Ishikawa (cell line): ENCODE results near the gene TGFBR3L.

Source experiments
- CEBPB ChIP-seq: IDR thresholded peaks from 2 replicates; pipeline ENCODE4 v1.6.1; 2012
- CREB1 ChIP-seq: IDR thresholded peaks from 2 replicates; pipeline ENCODE4 v1.6.1; 2012; ENCODE audit warnings: low read depth
- EGR1 ChIP-seq: IDR thresholded peaks from 2 replicates; pipeline ENCODE4 v1.6.1; 2012
- EP300 ChIP-seq: IDR thresholded peaks from 2 replicates; pipeline ENCODE4 v1.6.1; 2012; ENCODE audit warnings: borderline replicate concordance
- FOXM1 ChIP-seq: IDR thresholded peaks from 2 replicates; pipeline ENCODE4 v1.6.1; 2012; ENCODE audit warnings: low read depth, borderline replicate concordance
- MAX ChIP-seq: IDR thresholded peaks from 2 replicates; pipeline ENCODE4 v1.6.1; 2012
- RAD21 ChIP-seq: IDR thresholded peaks from 2 replicates; pipeline ENCODE4 v1.6.1; 2012; ENCODE audit warnings: low read depth
- REST ChIP-seq: IDR thresholded peaks from 2 replicates; pipeline ENCODE4 v1.6.1; 2012; ENCODE audit warnings: low read depth, mild to moderate bottlenecking
- TAF1 ChIP-seq: IDR thresholded peaks from 2 replicates; pipeline ENCODE4 v1.6.1; 2012; ENCODE audit warnings: low read depth, mild to moderate bottlenecking
- TEAD4 ChIP-seq: IDR thresholded peaks from 2 replicates; pipeline ENCODE4 v1.6.1; 2012
- YY1 ChIP-seq: IDR thresholded peaks from 2 replicates; pipeline ENCODE4 v1.6.1; 2012; ENCODE audit warnings: low read depth
- TF ChIP-seq, protein P1 (sequence below): IDR thresholded peaks from 2 replicates; pipeline ENCODE4 v1.6.1; 2012

- TF ChIP-seq CREB1 (no peak), MAX (peak; percentile 99), EP300 (no peak), TAF1 (no peak), TEAD4 (no peak), YY1 (no peak), REST (no peak), RAD21 (peak; percentile 58), EGR1 (peak; percentile 58; the same call in 1 of the 2 replicates), FOXM1 (no peak), CEBPB (no peak)
- TF ChIP-seq, protein P1, sequence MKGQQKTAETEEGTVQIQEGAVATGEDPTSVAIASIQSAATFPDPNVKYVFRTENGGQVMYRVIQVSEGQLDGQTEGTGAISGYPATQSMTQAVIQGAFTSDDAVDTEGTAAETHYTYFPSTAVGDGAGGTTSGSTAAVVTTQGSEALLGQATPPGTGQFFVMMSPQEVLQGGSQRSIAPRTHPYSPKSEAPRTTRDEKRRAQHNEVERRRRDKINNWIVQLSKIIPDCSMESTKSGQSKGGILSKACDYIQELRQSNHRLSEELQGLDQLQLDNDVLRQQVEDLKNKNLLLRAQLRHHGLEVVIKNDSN = no peak
These were observed 10.7 kb downstream of the TGFBR3L start for GRCh38 chr19:7925171-7925851.
